Esophagus muscularis mucosa (tissue), 4 donors: ENCODE measurements around the gene NKAP.

Experiments used
- CTCF ChIP-seq, 3 experiments: fragments of 200-600 bp in 2 of 3; fragments of 450-650 bp in 1 of 3; sonication (generic) in 2 of 3; IDR thresholded peaks; one replicate each; pipeline ENCODE4 v1.5.1; 2017 to 2019; ENCODE audit warnings: antibody characterized with exemption in 3 of 3, mild to moderate bottlenecking in 2 of 3, moderate library complexity in 1 of 3
- EP300 ChIP-seq: sonication (generic); formaldehyde crosslinking; IDR thresholded peaks from one replicate; pipeline ENCODE4 v1.6.1; 2017; ENCODE audit warnings: antibody characterized with exemption
- POLR2A ChIP-seq: fragments of 450-650 bp; IDR thresholded peaks from one replicate; pipeline ENCODE4 v1.6.1; 2017; ENCODE audit warnings: antibody characterized with exemption, moderate library complexity, mild to moderate bottlenecking, low read depth
- POLR2AphosphoS5 ChIP-seq, 2 donors: sonication (generic); formaldehyde crosslinking; IDR thresholded peaks; one replicate each; pipeline ENCODE4 v1.6.1; 2017; ENCODE audit warnings: antibody characterized with exemption in 2 of 2

GRCh38 chrX:119991005-119991787 lies 47.6 kb upstream of the NKAP start:
- TF ChIP-seq CTCF (IDR thresholded peaks at IDR 0.05) = no peak
- TF ChIP-seq POLR2A = no peak
- TF ChIP-seq POLR2AphosphoS5 (IDR thresholded peaks at IDR 0.05) = no peak
- TF ChIP-seq EP300 = no peak
